Liver (tissue), 9 donors: ENCODE data around the gene TRIM9. TPM values are rescaled to one million over a fixed set of nuclear protein-coding genes. Genes with fewer than 3 reads are reported as not detected.
A peak's percentile ranks its signal among the peaks of the same experiment; 100 is the strongest.

Experiments
- DNase-seq: peaks from one replicate; pipeline ENCODE4 v3.0.0-alpha.2; 2017; ENCODE audit warnings: low spot score
- H3K27ac ChIP-seq, 2 donors: one replicate each; pipeline ENCODE4 v1.7.0; 2013; ENCODE audit warnings: inconsistent platforms in 2 of 2, low read length in 2 of 2, control low read depth in 1 of 2, low read depth in 1 of 2, mild to moderate bottlenecking in 1 of 2
- H3K27me3 ChIP-seq, 4 donors: one replicate each; pipeline versions ENCODE4 v1.6.1 to v1.7.0; 2013; ENCODE audit warnings: low read length in 3 of 4, inconsistent platforms in 1 of 4, mild to moderate bottlenecking in 1 of 4, moderate library complexity in 1 of 4; ENCODE audit not compliant: control insufficient read depth in 4 of 4, insufficient read depth in 4 of 4
- H3K36me3 ChIP-seq, 4 donors: one replicate each; pipeline versions ENCODE4 v1.6.1 to v1.7.0; 2013; ENCODE audit warnings: low read length in 3 of 4, mild to moderate bottlenecking in 3 of 4, low read depth in 1 of 4, moderate library complexity in 1 of 4; ENCODE audit not compliant: control insufficient read depth in 4 of 4, insufficient read depth in 3 of 4
- H3K4me1 ChIP-seq, 4 donors: one replicate each; pipeline versions ENCODE4 v1.6.1 to v1.7.0; 2013; ENCODE audit warnings: low read length in 3 of 4, mild to moderate bottlenecking in 3 of 4, moderate library complexity in 1 of 4; ENCODE audit not compliant: control insufficient read depth in 4 of 4, insufficient read depth in 4 of 4
- H3K4me3 ChIP-seq, 3 donors: one replicate each; pipeline versions ENCODE4 v1.6.1 to v1.7.0; 2013; ENCODE audit warnings: low read length in 3 of 3, control low read depth in 1 of 3, low read depth in 1 of 3, mild to moderate bottlenecking in 1 of 3
- H3K9ac ChIP-seq, 2 donors: one replicate each; pipeline ENCODE4 v1.7.0; 2013; ENCODE audit warnings: low read length in 2 of 2, mild to moderate bottlenecking in 2 of 2, moderate library complexity in 2 of 2, control low read depth in 1 of 2, low read depth in 1 of 2
- H3K9me3 ChIP-seq, 4 donors: one replicate each; pipeline versions ENCODE4 v1.6.1 to v1.7.0; 2013; ENCODE audit warnings: low read length in 3 of 4; ENCODE audit not compliant: control insufficient read depth in 4 of 4
- ATF3 ChIP-seq: IDR thresholded peaks from 2 replicates; pipeline ENCODE4 v1.6.1; 2016; ENCODE audit warnings: antibody characterized with exemption
- EGR1 ChIP-seq, 2 donors: IDR thresholded peaks; 2 replicates each; pipeline ENCODE4 v1.6.1; 2016 to 2018; ENCODE audit warnings: antibody characterized with exemption in 2 of 2, low read depth in 2 of 2
- FOXA1 ChIP-seq: IDR thresholded peaks from 2 replicates; pipeline ENCODE4 v1.6.1; 2016; ENCODE audit warnings: antibody characterized with exemption
- FOXA2 ChIP-seq: IDR thresholded peaks from 2 replicates; pipeline ENCODE4 v1.6.1; 2016; ENCODE audit warnings: antibody characterized with exemption
- GABPA ChIP-seq, 2 donors: IDR thresholded peaks in 1 of 2; conservative IDR thresholded peaks in 1 of 2; 2 replicates each; pipeline ENCODE4 v1.6.1; 2016; ENCODE audit warnings: antibody characterized with exemption in 2 of 2, mild to moderate bottlenecking in 1 of 2, moderate library complexity in 1 of 2
- HNF4A ChIP-seq, 2 donors: conservative IDR thresholded peaks; 2 replicates each; pipeline ENCODE4 v1.6.1; 2016; ENCODE audit warnings: antibody characterized with exemption in 2 of 2, mild to moderate bottlenecking in 2 of 2
- HNF4G ChIP-seq: IDR thresholded peaks from 2 replicates; pipeline ENCODE4 v1.6.1; 2016; ENCODE audit warnings: antibody characterized with exemption
- JUND ChIP-seq, 2 donors: IDR thresholded peaks; 2 replicates each; pipeline ENCODE4 v1.6.1; 2016; ENCODE audit warnings: antibody characterized with exemption in 2 of 2
- RAD21 ChIP-seq, 2 donors: IDR thresholded peaks; 2 replicates each; pipeline ENCODE4 v1.6.1; 2016; ENCODE audit warnings: antibody characterized with exemption in 2 of 2, mild to moderate bottlenecking in 2 of 2
- RXRA ChIP-seq, 2 donors: IDR thresholded peaks; 2 replicates each; pipeline ENCODE4 v1.6.1; 2017 to 2018; ENCODE audit warnings: antibody characterized with exemption in 2 of 2, mild to moderate bottlenecking in 1 of 2
- SP1 ChIP-seq: IDR thresholded peaks from 2 replicates; pipeline ENCODE4 v1.6.1; 2018; ENCODE audit warnings: antibody characterized with exemption, mild to moderate bottlenecking
- TAF1 ChIP-seq: conservative IDR thresholded peaks from 2 replicates; pipeline ENCODE4 v1.6.1; 2016; ENCODE audit warnings: antibody characterized with exemption, mild to moderate bottlenecking
- YY1 ChIP-seq: IDR thresholded peaks from 2 replicates; pipeline ENCODE4 v1.6.1; 2016; ENCODE audit warnings: antibody characterized with exemption, mild to moderate bottlenecking
- WGBS: extraction: QIAGEN DNeasy Blood & Tissue Kit; methylation state at CpG from one replicate; pipeline ENCODE4 v1.1.7; 2013; 5-methylcytosine and 5-hydroxymethylcytosine counted together
- polyA plus RNA-seq, 2 donors: library from polyadenylated mRNA; stranded (reverse) in 1 of 2; unstranded in 1 of 2; fragments of 200-250 nt in 1 of 2; fragments of >200 nt in 1 of 2; fragmentation: Nextera tagmentation in 1 of 2; extraction: Ambion mirVana in 1 of 2; gene quantifications; one replicate each; pipeline versions ENCODE4 v1.2.1 to v1.2.3, GENCODE V29; 2013 to 2015
- total RNA-seq, 2 donors: library from RNA; depleted of rRNA; stranded (reverse); fragments of >200 nt; gene quantifications; one replicate each; pipeline ENCODE4 v1.2.3, GENCODE V29; 2014
- TF ChIP-seq, protein P1 (sequence below): IDR thresholded peaks from 2 replicates; pipeline ENCODE4 v1.6.1; 2016; ENCODE audit warnings: antibody characterized with exemption
- TF ChIP-seq, protein P2 (sequence below): IDR thresholded peaks from 2 replicates; pipeline ENCODE4 v1.6.1; 2016; ENCODE audit warnings: antibody characterized with exemption, mild to moderate bottlenecking
- TF ChIP-seq, protein P3 (sequence below): fragments of 150-350 bp; IDR thresholded peaks from 2 replicates; pipeline ENCODE4 v1.5.1; 2017; ENCODE audit warnings: improper control_type of control experiment, low read depth, low read length; ENCODE audit not compliant: missing input control
- donor health status: healthy.
- donor health status: healthy.
- donor health status: healthy.
- donor health status: healthy.
- donor health status: healthy.

Gene TRIM9
- total and polyA plus RNA-seq, 4 donors: 0.09 to 1.6 (median 0.18) TPM

DNA sequence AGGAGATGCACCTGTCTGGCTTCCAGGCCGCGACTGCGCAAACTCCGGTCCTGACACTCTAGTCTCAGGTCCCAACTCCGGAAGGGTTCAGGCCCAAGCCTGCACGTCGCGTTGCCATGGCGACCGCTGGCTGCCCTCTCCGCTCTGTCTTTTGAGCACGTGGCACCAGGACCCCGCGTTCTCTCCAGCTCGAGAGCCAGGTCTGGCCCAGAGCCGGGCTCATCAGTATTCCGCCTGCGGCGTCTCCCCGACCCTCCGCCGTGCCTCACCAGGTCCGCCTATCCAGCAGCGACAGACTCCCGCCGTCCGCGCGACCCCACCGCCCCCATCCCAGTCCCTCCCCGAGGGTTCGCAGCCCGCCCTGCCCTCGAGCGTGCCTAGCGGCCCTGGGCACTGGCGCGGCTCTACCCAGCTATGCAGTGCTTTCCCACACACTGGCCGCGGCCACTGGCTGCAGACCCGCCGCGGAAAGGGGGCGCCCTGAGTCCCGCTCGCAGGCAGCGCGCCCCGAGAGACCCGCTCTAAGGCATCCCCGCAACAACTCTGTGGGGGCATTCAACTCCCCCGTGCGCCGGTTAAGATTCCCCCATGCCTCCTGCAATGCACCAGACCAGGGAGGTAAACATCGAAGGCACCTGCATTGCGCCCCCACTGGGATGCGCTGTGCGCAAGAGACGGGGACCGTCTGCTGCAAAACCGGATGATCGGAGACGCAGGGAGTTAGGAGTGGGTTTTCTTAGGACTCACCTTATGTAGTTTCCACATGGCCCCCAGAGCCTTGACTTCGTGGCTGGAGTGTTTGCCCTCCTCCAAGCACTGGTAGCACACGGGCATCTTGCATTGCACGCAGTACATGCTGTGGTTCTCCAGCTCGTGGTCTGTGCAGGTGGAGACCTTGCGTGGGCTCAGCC is 1.3 kb downstream of the TRIM9 start:
- H3K36me3 ChIP-seq: no peaks in the 10 kb centered on the region
- WGBS: 12% methylated on average over 68 of the region's 68 CpGs
- peak overlapping the region in 2 of 3 donors; percentile 7 to 64 for H3K4me3 ChIP-seq
- peaks cover 16 to 25% (median 20%) of the 10 kb centered on the region in 4 donors for H3K4me1 ChIP-seq
- H3K9me3 ChIP-seq: peaks cover 0 to 3% (median 0%) of the 10 kb centered on the region in 4 donors
- H3K27me3 ChIP-seq: peaks cover 0 to 13% (median 7%) of the 10 kb centered on the region in 4 donors
- DNase-seq: no peak
- no peak overlapping the region for H3K9ac ChIP-seq
- H3K27ac ChIP-seq: no peak overlapping the region
- TF ChIP-seq TAF1 (no peak), FOXA1 (no peak), YY1 (no peak), HNF4A (conservative IDR thresholded peaks at IDR 0.05) (no peak), SP1 (no peak), RXRA (IDR thresholded peaks at IDR 0.05) (no peak), ATF3 (no peak), FOXA2 (no peak), RAD21 (IDR thresholded peaks at IDR 0.05) (no peak), HNF4G (no peak), EGR1 (IDR thresholded peaks at IDR 0.05; ENCODE audit: low read depth in 2 of 2) (no peak), JUND (IDR thresholded peaks at IDR 0.05) (no peak), GABPA (IDR thresholded peaks at IDR 0.05 in 1 of 2, conservative IDR thresholded peaks at IDR 0.05 in 1 of 2) (no peak)
- TF ChIP-seq, protein P1, sequence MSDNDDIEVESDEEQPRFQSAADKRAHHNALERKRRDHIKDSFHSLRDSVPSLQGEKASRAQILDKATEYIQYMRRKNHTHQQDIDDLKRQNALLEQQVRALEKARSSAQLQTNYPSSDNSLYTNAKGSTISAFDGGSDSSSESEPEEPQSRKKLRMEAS: no peak
- TF ChIP-seq, protein P2, sequence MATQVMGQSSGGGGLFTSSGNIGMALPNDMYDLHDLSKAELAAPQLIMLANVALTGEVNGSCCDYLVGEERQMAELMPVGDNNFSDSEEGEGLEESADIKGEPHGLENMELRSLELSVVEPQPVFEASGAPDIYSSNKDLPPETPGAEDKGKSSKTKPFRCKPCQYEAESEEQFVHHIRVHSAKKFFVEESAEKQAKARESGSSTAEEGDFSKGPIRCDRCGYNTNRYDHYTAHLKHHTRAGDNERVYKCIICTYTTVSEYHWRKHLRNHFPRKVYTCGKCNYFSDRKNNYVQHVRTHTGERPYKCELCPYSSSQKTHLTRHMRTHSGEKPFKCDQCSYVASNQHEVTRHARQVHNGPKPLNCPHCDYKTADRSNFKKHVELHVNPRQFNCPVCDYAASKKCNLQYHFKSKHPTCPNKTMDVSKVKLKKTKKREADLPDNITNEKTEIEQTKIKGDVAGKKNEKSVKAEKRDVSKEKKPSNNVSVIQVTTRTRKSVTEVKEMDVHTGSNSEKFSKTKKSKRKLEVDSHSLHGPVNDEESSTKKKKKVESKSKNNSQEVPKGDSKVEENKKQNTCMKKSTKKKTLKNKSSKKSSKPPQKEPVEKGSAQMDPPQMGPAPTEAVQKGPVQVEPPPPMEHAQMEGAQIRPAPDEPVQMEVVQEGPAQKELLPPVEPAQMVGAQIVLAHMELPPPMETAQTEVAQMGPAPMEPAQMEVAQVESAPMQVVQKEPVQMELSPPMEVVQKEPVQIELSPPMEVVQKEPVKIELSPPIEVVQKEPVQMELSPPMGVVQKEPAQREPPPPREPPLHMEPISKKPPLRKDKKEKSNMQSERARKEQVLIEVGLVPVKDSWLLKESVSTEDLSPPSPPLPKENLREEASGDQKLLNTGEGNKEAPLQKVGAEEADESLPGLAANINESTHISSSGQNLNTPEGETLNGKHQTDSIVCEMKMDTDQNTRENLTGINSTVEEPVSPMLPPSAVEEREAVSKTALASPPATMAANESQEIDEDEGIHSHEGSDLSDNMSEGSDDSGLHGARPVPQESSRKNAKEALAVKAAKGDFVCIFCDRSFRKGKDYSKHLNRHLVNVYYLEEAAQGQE: no peak
- TF ChIP-seq, protein P3, sequence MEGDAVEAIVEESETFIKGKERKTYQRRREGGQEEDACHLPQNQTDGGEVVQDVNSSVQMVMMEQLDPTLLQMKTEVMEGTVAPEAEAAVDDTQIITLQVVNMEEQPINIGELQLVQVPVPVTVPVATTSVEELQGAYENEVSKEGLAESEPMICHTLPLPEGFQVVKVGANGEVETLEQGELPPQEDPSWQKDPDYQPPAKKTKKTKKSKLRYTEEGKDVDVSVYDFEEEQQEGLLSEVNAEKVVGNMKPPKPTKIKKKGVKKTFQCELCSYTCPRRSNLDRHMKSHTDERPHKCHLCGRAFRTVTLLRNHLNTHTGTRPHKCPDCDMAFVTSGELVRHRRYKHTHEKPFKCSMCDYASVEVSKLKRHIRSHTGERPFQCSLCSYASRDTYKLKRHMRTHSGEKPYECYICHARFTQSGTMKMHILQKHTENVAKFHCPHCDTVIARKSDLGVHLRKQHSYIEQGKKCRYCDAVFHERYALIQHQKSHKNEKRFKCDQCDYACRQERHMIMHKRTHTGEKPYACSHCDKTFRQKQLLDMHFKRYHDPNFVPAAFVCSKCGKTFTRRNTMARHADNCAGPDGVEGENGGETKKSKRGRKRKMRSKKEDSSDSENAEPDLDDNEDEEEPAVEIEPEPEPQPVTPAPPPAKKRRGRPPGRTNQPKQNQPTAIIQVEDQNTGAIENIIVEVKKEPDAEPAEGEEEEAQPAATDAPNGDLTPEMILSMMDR: no peak

- H3K9me3 ChIP-seq: peaks cover 0 to 3% (median 0%) of the 10 kb centered on the region in 4 donors
- DNase-seq: no peak
- peaks cover 0 to 13% (median 7%) of the 10 kb centered on the region in 4 donors for H3K27me3 ChIP-seq
- TF ChIP-seq, protein P3: no peak
- TF ChIP-seq EGR1 (IDR thresholded peaks at IDR 0.05; ENCODE audit: low read depth in 2 of 2) (no peak), FOXA2 (no peak), FOXA1 (no peak), RAD21 (IDR thresholded peaks at IDR 0.05) (no peak), JUND (IDR thresholded peaks at IDR 0.05) (no peak), HNF4G (no peak), TAF1 (no peak), RXRA (IDR thresholded peaks at IDR 0.05) (no peak), HNF4A (conservative IDR thresholded peaks at IDR 0.05) (no peak), SP1 (no peak)
- TF ChIP-seq, protein P1: no peak
- H3K9ac ChIP-seq: no peak overlapping the region
- no peaks in the 10 kb centered on the region for H3K36me3 ChIP-seq
- no peak overlapping the region for H3K4me3 ChIP-seq
- no peak overlapping the region for H3K27ac ChIP-seq
- WGBS: 80% methylated on average over 7 of the region's 7 CpGs
- peaks cover 16 to 25% (median 20%) of the 10 kb centered on the region in 4 donors for H3K4me1 ChIP-seq
Measured at GRCh38 chr14:51092965-51093364, 1.9 kb downstream of the TRIM9 start.
